MM.1S (cell line): ENCODE data around the gene CSKMT.

Experiments
- EZH2 ChIP-seq: fragments of 300-600 bp; sonication (generic); optimal IDR thresholded peaks from 2 replicates; pipeline ENCODE3; 2017; ENCODE audit warnings: low read depth, mild to moderate bottlenecking, antibody characterized with exemption, low read length, mixed read lengths
- EZH2phosphoT487 ChIP-seq: fragments of 300-600 bp; sonication (generic); IDR thresholded peaks from 2 replicates; pipeline ENCODE4 v1.6.1; 2018; ENCODE audit warnings: antibody characterized with exemption, low read length
- TF ChIP-seq, protein P1 (sequence below): fragments of 300-600 bp; sonication (generic); IDR thresholded peaks from 2 replicates; pipeline ENCODE4 v1.5.1; 2016; ENCODE audit warnings: antibody characterized with exemption, low read length, mixed read lengths

DNA sequence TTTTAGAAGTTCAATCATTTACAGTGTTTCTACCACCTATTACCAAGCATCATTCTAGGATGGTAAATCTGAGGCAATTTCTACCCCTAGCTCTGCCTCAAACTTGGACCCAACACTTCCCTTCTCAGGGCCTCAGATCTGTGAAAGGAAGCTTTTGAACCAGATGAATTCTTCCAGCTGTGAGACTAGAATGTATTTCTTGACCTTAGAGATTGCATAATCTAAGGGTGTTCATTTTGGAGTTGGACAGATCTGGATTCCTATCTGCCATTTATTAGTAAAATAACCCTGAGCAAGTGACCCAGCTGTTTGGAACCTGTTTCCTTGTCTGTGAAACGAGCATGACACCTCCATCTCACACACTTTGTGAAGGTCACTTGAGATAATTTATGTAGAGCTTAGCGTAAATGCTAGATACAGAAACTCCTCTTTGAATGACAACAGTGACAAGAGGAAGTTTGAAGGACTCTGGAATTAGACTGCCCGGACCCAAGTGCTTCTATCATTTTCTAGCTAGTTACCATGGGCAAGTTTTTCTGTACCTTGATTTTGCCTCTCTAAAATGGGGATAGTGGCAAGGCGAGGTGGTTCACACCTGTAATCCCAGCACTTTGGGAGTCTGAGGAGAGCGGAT lies 8.2 kb upstream of the CSKMT start:
- TF ChIP-seq, protein P1, sequence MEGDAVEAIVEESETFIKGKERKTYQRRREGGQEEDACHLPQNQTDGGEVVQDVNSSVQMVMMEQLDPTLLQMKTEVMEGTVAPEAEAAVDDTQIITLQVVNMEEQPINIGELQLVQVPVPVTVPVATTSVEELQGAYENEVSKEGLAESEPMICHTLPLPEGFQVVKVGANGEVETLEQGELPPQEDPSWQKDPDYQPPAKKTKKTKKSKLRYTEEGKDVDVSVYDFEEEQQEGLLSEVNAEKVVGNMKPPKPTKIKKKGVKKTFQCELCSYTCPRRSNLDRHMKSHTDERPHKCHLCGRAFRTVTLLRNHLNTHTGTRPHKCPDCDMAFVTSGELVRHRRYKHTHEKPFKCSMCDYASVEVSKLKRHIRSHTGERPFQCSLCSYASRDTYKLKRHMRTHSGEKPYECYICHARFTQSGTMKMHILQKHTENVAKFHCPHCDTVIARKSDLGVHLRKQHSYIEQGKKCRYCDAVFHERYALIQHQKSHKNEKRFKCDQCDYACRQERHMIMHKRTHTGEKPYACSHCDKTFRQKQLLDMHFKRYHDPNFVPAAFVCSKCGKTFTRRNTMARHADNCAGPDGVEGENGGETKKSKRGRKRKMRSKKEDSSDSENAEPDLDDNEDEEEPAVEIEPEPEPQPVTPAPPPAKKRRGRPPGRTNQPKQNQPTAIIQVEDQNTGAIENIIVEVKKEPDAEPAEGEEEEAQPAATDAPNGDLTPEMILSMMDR = no peak
- TF ChIP-seq EZH2 = no peak
- TF ChIP-seq EZH2phosphoT487 = no peak
